H1 (cell line): ENCODE data around the gene KRT85. TPM values are rescaled to one million over a fixed set of nuclear protein-coding genes. Genes with fewer than 3 reads are reported as not detected.

Experiments
- CTCF ChIA-PET: fragments of 300-600 bp; sonication (Branson Sonifier 250); formaldehyde crosslinking; loops from one replicate; lab custom pipeline; 2021; ENCODE audit not compliant: partially characterized antibody; lab: Charles Lee
- POLR2A ChIA-PET: fragments of 300-600 bp; sonication (Branson Sonifier 250); formaldehyde crosslinking; loops from one replicate; lab custom pipeline; 2021; ENCODE audit warnings: inconsistent platforms; ENCODE audit not compliant: partially characterized antibody; lab: Charles Lee
- DNase-seq, 2 experiments: peaks; one replicate each; pipeline versions ENCODE4 v3.0.0 to v3.0.0-alpha.2; 2010 to 2022; ENCODE audit warnings: low spot score in 2 of 2, low read depth in 1 of 2, mixed read lengths in 1 of 2
- FAIRE-seq: peaks from 2 replicates; lab custom pipeline; 2011; peaks lifted over from hg19 to GRCh38; lab: Jason Lieb, UNC
- H2AFZ ChIP-seq: 2 replicates; pipeline ENCODE4 v1.8.1; 2012; ENCODE audit warnings: low read length, inconsistent platforms
- H2AK5ac ChIP-seq: 2 replicates; pipeline ENCODE4 v1.6.1; 2013; ENCODE audit warnings: low read depth, low read length
- H2BK120ac ChIP-seq: replicated peaks from 2 replicates; pipeline ENCODE3; 2013; ENCODE audit warnings: low read depth, low read length, inconsistent platforms
- H2BK12ac ChIP-seq: 2 replicates; pipeline ENCODE4 v1.6.1; 2013; ENCODE audit warnings: low read depth, low read length
- H2BK15ac ChIP-seq: 2 replicates; pipeline ENCODE4 v1.6.1; 2013; ENCODE audit warnings: low read length
- H2BK20ac ChIP-seq: 2 replicates; pipeline ENCODE4 v1.6.1; 2013; ENCODE audit warnings: low read length
- H2BK5ac ChIP-seq: 2 replicates; pipeline ENCODE4 v1.6.1; 2013; ENCODE audit warnings: low read depth, low read length
- H3K14ac ChIP-seq: 2 replicates; pipeline ENCODE4 v1.6.1; 2013; ENCODE audit warnings: inconsistent platforms; ENCODE audit not compliant: insufficient read length
- H3K18ac ChIP-seq: 2 replicates; pipeline ENCODE4 v1.6.1; 2013; ENCODE audit warnings: low read length; ENCODE audit errors: extremely low read depth
- H3K23ac ChIP-seq: 2 replicates; pipeline ENCODE4 v1.6.1; 2013; ENCODE audit warnings: inconsistent platforms; ENCODE audit not compliant: insufficient read length
- H3K23me2 ChIP-seq: 2 replicates; pipeline ENCODE4 v1.6.1; 2013; ENCODE audit warnings: low read depth, low read length
- H3K27ac ChIP-seq: 2 replicates; pipeline ENCODE4 v1.6.1; 2011; ENCODE audit warnings: low read depth, low read length, inconsistent platforms
- H3K27me3 ChIP-seq, 4 experiments: replicated peaks in 1 of 4; 1 replicate in 1 of 4; 2 replicates in 3 of 4; pipeline versions ENCODE4 v1.6.1 to v1.8.1; 2011 to 2013; ENCODE audit warnings: low read length in 3 of 4, mild to moderate bottlenecking in 3 of 4, inconsistent platforms in 2 of 4, mixed read lengths in 2 of 4, moderate library complexity in 1 of 4; ENCODE audit not compliant: control insufficient read depth in 3 of 4, insufficient read depth in 3 of 4; ENCODE audit errors: extremely low read depth in 1 of 4
- H3K36me3 ChIP-seq, 4 experiments: 2 replicates each; pipeline versions ENCODE4 v1.6.1 to v1.8.1; 2011 to 2013; ENCODE audit warnings: mild to moderate bottlenecking in 4 of 4, low read length in 3 of 4, moderate library complexity in 2 of 4, control low read depth in 1 of 4, inconsistent platforms in 1 of 4; ENCODE audit not compliant: insufficient read depth in 4 of 4, control insufficient read depth in 2 of 4
- H3K4ac ChIP-seq: replicated peaks from 2 replicates; pipeline ENCODE3; 2013; ENCODE audit warnings: low read length, low read depth, mixed read lengths, inconsistent platforms; ENCODE audit not compliant: insufficient read length
- H3K4me1 ChIP-seq, 4 experiments: replicated peaks in 1 of 4; 1 replicate in 1 of 4; 2 replicates in 3 of 4; pipeline versions ENCODE4 v1.6.1 to v1.8.1; 2011 to 2013; ENCODE audit warnings: low read length in 3 of 4, inconsistent platforms in 2 of 4, mixed read lengths in 1 of 4; ENCODE audit not compliant: insufficient read depth in 4 of 4, control insufficient read depth in 3 of 4
- H3K4me2 ChIP-seq, 2 experiments: 2 replicates each; pipeline versions ENCODE4 v1.6.1 to v1.8.1; 2011 to 2013; ENCODE audit warnings: low read depth in 2 of 2, low read length in 2 of 2, control low read depth in 1 of 2, inconsistent platforms in 1 of 2, mild to moderate bottlenecking in 1 of 2; ENCODE audit not compliant: insufficient read depth in 1 of 2
- H3K4me3 ChIP-seq, 4 experiments: fragments of 200-600, 300-600 bp in 1 of 4; sonication (generic), shearing (Covaris generic), sonication (Bioruptor Twin) in 1 of 4; 2 replicates each; pipeline versions ENCODE4 v1.5.1 to v1.8.1; 2011 to 2016; ENCODE audit warnings: low read length in 4 of 4, low read depth in 3 of 4, control low read depth in 2 of 4, inconsistent platforms in 2 of 4, mild to moderate bottlenecking in 2 of 4, mixed read lengths in 1 of 4, moderate library complexity in 1 of 4; ENCODE audit not compliant: insufficient read depth in 2 of 4; ENCODE audit errors: extremely low read depth in 1 of 4
- H3K56ac ChIP-seq: replicated peaks from 2 replicates; pipeline ENCODE3; 2013; ENCODE audit warnings: low read depth, mild to moderate bottlenecking, mixed read lengths, low read length, inconsistent platforms; ENCODE audit not compliant: insufficient read length
- H3K79me1 ChIP-seq: 2 replicates; pipeline ENCODE4 v1.6.1; 2013; ENCODE audit warnings: low read depth, low read length, control low read depth
- H3K79me2 ChIP-seq, 2 experiments: 2 replicates each; pipeline versions ENCODE4 v1.6.1 to v1.8.1; 2012 to 2013; ENCODE audit warnings: low read length in 2 of 2, mild to moderate bottlenecking in 2 of 2, inconsistent platforms in 1 of 2; ENCODE audit not compliant: insufficient read depth in 2 of 2, control insufficient read depth in 1 of 2
- H3K9ac ChIP-seq, 4 experiments: replicated peaks in 1 of 4; 1 replicate in 1 of 4; 2 replicates in 3 of 4; pipeline versions ENCODE4 v1.6.1 to v1.8.1; 2011 to 2013; ENCODE audit warnings: low read depth in 3 of 4, low read length in 3 of 4, control low read depth in 2 of 4, mild to moderate bottlenecking in 2 of 4, moderate library complexity in 2 of 4, inconsistent platforms in 1 of 4; ENCODE audit errors: extremely low read depth in 1 of 4
- H3K9me3 ChIP-seq, 2 experiments: 2 replicates each; pipeline versions ENCODE4 v1.6.1 to v1.8.1; 2012 to 2013; ENCODE audit warnings: mild to moderate bottlenecking in 2 of 2, moderate library complexity in 2 of 2, control low read depth in 1 of 2, inconsistent platforms in 1 of 2, low read depth in 1 of 2, low read length in 1 of 2, mixed read lengths in 1 of 2; ENCODE audit not compliant: insufficient read depth in 2 of 2
- H4K20me1 ChIP-seq, 2 experiments: replicated peaks in 1 of 2; 2 replicates each; pipeline versions ENCODE3 to v1.8.1; 2011 to 2013; ENCODE audit warnings: inconsistent platforms in 2 of 2, low read length in 2 of 2, mild to moderate bottlenecking in 1 of 2; ENCODE audit not compliant: insufficient read depth in 2 of 2, control insufficient read depth in 1 of 2
- H4K5ac ChIP-seq: 2 replicates; pipeline ENCODE4 v1.6.1; 2013; ENCODE audit warnings: low read length, low read depth, mixed read lengths, inconsistent platforms; ENCODE audit not compliant: insufficient read length
- H4K8ac ChIP-seq: 2 replicates; pipeline ENCODE4 v1.8.0; 2013; ENCODE audit warnings: mild to moderate bottlenecking, moderate library complexity, low read length, inconsistent platforms; ENCODE audit not compliant: insufficient read depth; ENCODE audit errors: extremely low read depth
- H4K91ac ChIP-seq: replicated peaks from 2 replicates; pipeline ENCODE3; 2013; ENCODE audit warnings: low read length, mixed read lengths, inconsistent platforms; ENCODE audit not compliant: insufficient read length
- ATF2 ChIP-seq: IDR thresholded peaks from 2 replicates; pipeline ENCODE4 v1.6.1; 2012; ENCODE audit warnings: low read length, inconsistent platforms
- CBX5 ChIP-seq: fragments of 300-800, 300-1000 bp; sonication (generic); IDR thresholded peaks from 2 replicates; pipeline ENCODE4 v1.7.1; 2016; ENCODE audit warnings: antibody characterized with exemption, low read length, low read depth
- CEBPB ChIP-seq: IDR thresholded peaks from 2 replicates; pipeline ENCODE4 v1.6.1; 2012; ENCODE audit warnings: low read depth, low read length
- CHD2 ChIP-seq: IDR thresholded peaks from 2 replicates; pipeline ENCODE4 v1.6.1; 2012; ENCODE audit warnings: low read length, improper control_type of control experiment
- CTBP2 ChIP-seq: IDR thresholded peaks from 2 replicates; pipeline ENCODE4 v1.7.0; 2011; ENCODE audit warnings: borderline replicate concordance, mild to moderate bottlenecking, moderate library complexity, mixed read lengths, low read length; ENCODE audit not compliant: insufficient read depth, insufficient read length
- GABPA ChIP-seq: IDR thresholded peaks from 2 replicates; pipeline ENCODE4 v1.6.1; 2011; ENCODE audit warnings: mild to moderate bottlenecking, low read length, moderate library complexity, borderline replicate concordance; ENCODE audit not compliant: insufficient read depth
- HDAC6 ChIP-seq: IDR thresholded peaks from one replicate; pipeline ENCODE4 v1.7.1; 2012; ENCODE audit warnings: low read depth, mild to moderate bottlenecking, inconsistent platforms, low read length, moderate library complexity
- KDM5A ChIP-seq: fragments of 200-600 bp; IDR thresholded peaks from 2 replicates; pipeline ENCODE4 v1.7.1; 2012; ENCODE audit warnings: mild to moderate bottlenecking, low read length, inconsistent platforms, mixed read lengths
- RAD21 ChIP-seq, 2 experiments: IDR thresholded peaks in 1 of 2; conservative IDR thresholded peaks in 1 of 2; 2 replicates each; pipeline ENCODE4 v1.6.1; 2011; ENCODE audit warnings: low read depth in 2 of 2, low read length in 2 of 2, improper control_type of control experiment in 1 of 2, inconsistent platforms in 1 of 2, mild to moderate bottlenecking in 1 of 2, moderate library complexity in 1 of 2
- RFX5 ChIP-seq: IDR thresholded peaks from 2 replicates; pipeline ENCODE4 v1.6.1; 2011; ENCODE audit warnings: low read depth, low read length, improper control_type of control experiment, borderline replicate concordance
- SP2 ChIP-seq: IDR thresholded peaks from 2 replicates; pipeline ENCODE4 v1.6.1; 2012; ENCODE audit warnings: mild to moderate bottlenecking, low read length, inconsistent platforms
- YY1 ChIP-seq: IDR thresholded peaks from 2 replicates; pipeline ENCODE4 v1.6.1; 2011; ENCODE audit warnings: low read depth, mild to moderate bottlenecking, low read length
- WGBS, 2 experiments: shearing (Covaris generic) in 1 of 2; methylation state at CpG; one replicate each; pipeline versions ENCODE4 v1.1.6 to v1.1.7; 2013 to 2015; ENCODE audit warnings: low lambda C conversion rate in 2 of 2, mixed read lengths in 2 of 2, inconsistent platforms in 1 of 2, low coverage in 1 of 2, missing lambda C conversion rate in 1 of 2; ENCODE audit not compliant: insufficient replicate concordance in 2 of 2, insufficient coverage in 1 of 2, insufficient read length in 1 of 2; ENCODE audit errors: extremely low coverage in 1 of 2, missing lambda C conversion rate in 1 of 2; 5-methylcytosine and 5-hydroxymethylcytosine counted together
- polyA plus RNA-seq, 7 experiments: library from polyadenylated mRNA; depleted of rRNA in 3 of 7; stranded (reverse) in 5 of 7; unstranded in 2 of 7; fragments of >200 nt in 5 of 7; fragments of 200-250 nt in 2 of 7; gene quantifications; 1 replicate in 5 of 7; 2 replicates in 1 of 7; 4 replicates in 1 of 7; pipeline versions ENCODE4 v1.2.1 to v1.2.3, GENCODE V29; 2011 to 2013; ENCODE audit warnings: missing spikeins in 2 of 7, mixed read lengths in 2 of 7
- total RNA-seq: library from RNA; stranded (reverse); fragmentation: NEBNext Ultra II Directional; extraction: Animal tissue kit (Norgen Biotek cat#: 25700); gene quantifications from 2 replicates; pipeline ENCODE4 v1.2.1, GENCODE V29; 2021

The KRT85 gene
- total and polyA plus RNA-seq, 2 of the 8 experiments (the other 6 are each of a cell fraction or from before 2014, with no cell fraction given), result not detected

GRCh38 chr12:52320784-52321400 is 46.4 kb downstream of the KRT85 start, which contains the start of gene KRT83:
Gene KRT83, minus strand, starts transcription at chr12:52321398. Its CDS starts 63 bp downstream, at chr12:52321335.
- no peak within 1 kb of the TSS for H3K14ac ChIP-seq
- H3K4me3 ChIP-seq, result no peak within 1 kb of the TSS
- DNase-seq (no peak), FAIRE-seq (no peak)
- no peak within 1 kb of the TSS for H4K8ac ChIP-seq
- no peak within 1 kb of the TSS for H4K5ac ChIP-seq
- H2BK20ac ChIP-seq, result no peak within 1 kb of the TSS
- H2BK5ac ChIP-seq, result no peak within 1 kb of the TSS
- no peak within 1 kb of the TSS for H3K4me2 ChIP-seq
- CTCF ChIA-PET, result interaction anchor here (0.6 to 19.8 kb wide), 18 partner anchors 8 to 340 kb away, joined by 3 to 353 read pairs (median 4); no protein-coding TSS in a partner anchor
- no peak within 1 kb of the TSS for H2BK12ac ChIP-seq
- H3K9ac ChIP-seq, result no peak within 1 kb of the TSS
- no peaks in the 10 kb centered on the region for H3K79me2 ChIP-seq
- H3K27ac ChIP-seq, result no peak within 1 kb of the TSS
- WGBS, 2 experiments, result 95% methylated on average over 27 of the region's 35 CpGs; no CpG with 5 or more reads in 1 of the 2 experiments
- no peaks in the 10 kb centered on the region for H3K36me3 ChIP-seq
- no peak within 1 kb of the TSS for H3K23ac ChIP-seq
- no peak within 1 kb of the TSS for H3K4ac ChIP-seq
- no peaks in the 10 kb centered on the region for H3K9me3 ChIP-seq
- POLR2A ChIA-PET, result interaction anchor here (1.3 kb wide), 1 partner anchor 12 kb away, joined by 3 read pairs; no protein-coding TSS in a partner anchor
- no peaks in the 10 kb centered on the region for H3K79me1 ChIP-seq
- H3K4me1 ChIP-seq, result no peaks in the 10 kb centered on the region
- H3K56ac ChIP-seq, result no peak within 1 kb of the TSS
- no peak within 1 kb of the TSS for H2BK15ac ChIP-seq
- no peaks in the 10 kb centered on the region for H4K20me1 ChIP-seq
- no peak within 1 kb of the TSS for H2BK120ac ChIP-seq
- no peak within 1 kb of the TSS for H2AFZ ChIP-seq
- H3K23me2 ChIP-seq, result peaks cover 1% of the 10 kb centered on the region; the same call in 1 of the 2 replicates
- no peaks in the 10 kb centered on the region for H3K27me3 ChIP-seq
- no peak within 1 kb of the TSS for H4K91ac ChIP-seq
- no peak within 1 kb of the TSS for H3K18ac ChIP-seq
- no peak within 1 kb of the TSS for H2AK5ac ChIP-seq
- TF ChIP-seq CBX5, result no peak
- TF ChIP-seq CTBP2, result no peak
- TF ChIP-seq GABPA, result no peak
- no peak for TF ChIP-seq KDM5A
- no peak for TF ChIP-seq ATF2
- TF ChIP-seq HDAC6, result no peak
- no peak for TF ChIP-seq CEBPB
- TF ChIP-seq RAD21 (IDR thresholded peaks at IDR 0.05 in 1 of 2, conservative IDR thresholded peaks at IDR 0.05 in 1 of 2; ENCODE audit: low read depth in 2 of 2, low read length in 2 of 2), result no peak
- no peak for TF ChIP-seq RFX5
- TF ChIP-seq CHD2, result no peak
- TF ChIP-seq SP2, result no peak
- no peak for TF ChIP-seq YY1
